GM18873 (cell line): ENCODE results near the gene FAT1.
"Not testable (repeated sequence)": the region's sequence is repeated elsewhere in the genome, so short reads cannot be mapped to it uniquely, and the experiment has no call there.

Source experiments
- ATAC-seq: cut with Tn5 transposase; IDR thresholded peaks from one replicate; pipeline ENCODE4 v1.9.1; 2021; ENCODE audit warnings: mild to moderate bottlenecking, moderate library complexity, moderate number of reproducible peaks; ENCODE audit not compliant: unreplicated experiment, low FRiP score

The FAT1 gene

GRCh38 chr4:186723292-186724057 lies at the start of gene FAT1:
TSS of gene FAT1 (minus strand) at chr4:186723856. CDS start at chr4:186709827, 14,029 bp downstream.
- no peak for ATAC-seq

DNA sequence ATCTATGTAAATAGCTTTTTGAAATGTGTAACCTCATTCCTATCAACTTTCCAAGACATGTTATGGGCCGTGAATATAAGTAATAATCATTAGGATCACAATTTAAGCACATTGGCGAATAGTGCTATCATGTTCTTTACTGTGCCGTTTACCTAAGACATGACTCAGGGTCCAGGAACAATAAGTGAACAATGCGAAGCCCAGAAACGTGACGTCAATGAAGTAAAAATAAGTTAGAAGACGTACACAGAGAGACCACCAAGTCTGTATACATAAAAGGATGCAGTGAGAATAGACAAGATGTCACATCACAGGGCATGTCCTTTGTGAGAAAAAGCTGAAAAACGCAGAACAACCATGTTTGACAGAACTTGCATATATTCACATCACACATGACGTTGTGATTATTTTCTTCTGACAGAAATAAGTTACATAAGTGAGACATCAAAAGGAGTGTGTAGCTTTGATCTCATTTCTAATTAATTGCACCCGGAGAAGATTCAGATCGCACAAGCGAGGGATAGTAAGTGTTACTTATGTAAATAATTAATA lies 49.4 kb upstream of the FAT1 start:
- ATAC-seq, result no peak

GRCh38 chr4:186771624-186772023 lies 48.0 kb upstream of the FAT1 start:
- no peak for ATAC-seq

- no peak for ATAC-seq
Measured at GRCh38 chr4:186770481-186771175, 47.0 kb upstream of the FAT1 start.

GRCh38 chr4:186767794-186768193 lies 44.1 kb upstream of the FAT1 start:
- no peak for ATAC-seq

DNA sequence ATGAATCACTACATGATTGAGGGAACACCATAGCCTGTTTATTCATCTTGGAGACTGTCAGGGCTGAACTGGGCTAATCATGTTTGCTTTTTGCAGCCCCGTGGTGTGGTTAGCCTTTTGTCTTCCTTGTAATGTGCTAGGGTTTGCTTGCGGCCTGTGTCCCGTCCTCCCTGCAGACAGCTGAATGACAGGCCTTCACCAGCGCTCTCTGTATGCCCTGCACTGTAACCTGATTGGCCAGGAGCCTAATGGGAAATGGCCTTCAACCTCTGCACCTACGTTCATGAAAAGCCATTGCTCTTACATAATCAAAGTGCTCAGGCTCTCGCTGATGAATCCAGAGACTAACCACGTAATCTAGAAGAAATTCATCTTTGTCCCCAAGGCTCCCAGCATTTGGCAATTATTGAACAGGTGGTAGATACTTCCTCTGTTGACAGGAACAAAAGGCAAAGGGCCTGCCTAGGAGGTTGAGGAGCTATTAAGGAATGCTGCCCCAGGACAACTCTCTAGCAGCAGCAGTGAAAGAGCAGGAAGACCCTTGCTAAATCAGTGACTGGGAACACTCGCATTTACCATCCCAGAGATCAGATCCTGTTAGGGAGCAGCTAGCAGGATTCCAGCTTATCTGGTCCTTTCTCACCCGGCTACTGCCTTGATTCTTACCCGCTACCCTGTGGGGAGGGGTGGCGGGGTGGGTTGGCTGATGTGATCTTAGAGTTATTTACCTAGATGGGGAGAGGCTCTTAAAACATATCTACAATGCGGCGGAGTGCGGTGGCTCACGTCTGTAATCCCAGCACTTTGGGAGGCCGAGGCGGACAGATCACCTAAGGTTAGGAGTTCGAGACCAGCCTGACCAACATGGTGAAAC lies 42.3 kb upstream of the FAT1 start:
- no peak for ATAC-seq

DNA sequence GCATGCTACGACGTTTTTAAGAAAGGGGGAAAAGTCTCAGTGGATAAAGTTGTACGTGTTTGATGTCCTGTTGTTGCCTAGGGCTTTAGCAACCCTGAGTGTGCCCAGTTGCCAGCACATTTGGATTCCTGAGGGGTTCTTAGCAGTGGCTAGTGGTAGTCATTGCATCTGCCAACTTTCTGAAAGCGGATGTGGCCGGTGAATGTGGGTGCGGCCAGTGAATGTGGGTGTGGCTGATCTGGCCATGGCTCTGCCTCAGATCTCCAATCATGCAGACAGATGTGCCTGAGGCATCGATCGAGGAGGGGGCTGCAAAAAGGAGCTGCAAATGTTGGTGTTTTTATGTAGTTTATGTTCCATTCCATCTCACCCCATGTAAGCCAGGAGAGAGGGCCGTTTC lies 41.5 kb upstream of the FAT1 start:
- no peak for ATAC-seq

DNA sequence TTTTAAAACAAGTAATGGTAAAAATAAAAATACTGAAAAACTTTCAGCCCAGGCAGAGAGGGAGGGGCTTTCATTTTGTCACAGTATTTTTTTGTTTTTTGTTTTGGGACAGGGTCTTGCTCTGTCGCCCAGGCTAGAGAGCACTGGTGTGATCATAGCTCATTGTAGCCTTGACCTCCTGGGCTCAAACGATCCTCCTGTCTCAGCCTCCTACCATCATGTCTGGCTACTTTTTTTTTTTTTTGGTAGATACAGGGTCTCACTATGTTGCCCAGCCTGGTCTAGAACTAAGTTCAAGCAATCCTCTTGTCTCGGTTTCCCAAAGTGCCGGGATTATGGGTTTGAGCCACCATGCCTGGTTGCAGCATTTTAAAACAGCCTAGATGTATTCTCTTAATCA lies 40.8 kb upstream of the FAT1 start:
- no peak for ATAC-seq

DNA sequence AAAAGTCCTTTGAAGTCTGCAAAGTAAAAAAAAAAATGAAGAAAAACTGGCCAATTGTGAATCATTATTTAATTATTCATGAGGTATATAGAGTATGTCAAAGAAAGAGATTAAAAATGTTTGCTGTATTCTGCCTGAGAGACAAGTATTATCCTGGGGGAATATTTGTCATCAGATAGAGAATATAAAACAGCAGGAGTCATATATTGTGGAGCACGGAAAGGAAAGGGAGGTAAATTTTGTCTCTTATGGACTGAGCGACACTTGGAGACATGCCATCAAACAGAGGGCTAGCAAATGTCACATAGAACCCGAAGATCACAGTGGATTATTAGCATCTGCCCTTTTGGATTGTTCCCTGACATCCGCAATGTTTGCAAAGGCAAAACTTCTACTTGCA lies 39.2 kb upstream of the FAT1 start:
- no peak for ATAC-seq

GRCh38 chr4:186762361-186762760 lies 38.7 kb upstream of the FAT1 start:
- ATAC-seq, result no peak

GRCh38 chr4:186761956-186762355 lies 38.3 kb upstream of the FAT1 start:
- not testable (repeated sequence) for ATAC-seq

GRCh38 chr4:186761393-186761792 lies 37.7 kb upstream of the FAT1 start:
- no peak for ATAC-seq

DNA sequence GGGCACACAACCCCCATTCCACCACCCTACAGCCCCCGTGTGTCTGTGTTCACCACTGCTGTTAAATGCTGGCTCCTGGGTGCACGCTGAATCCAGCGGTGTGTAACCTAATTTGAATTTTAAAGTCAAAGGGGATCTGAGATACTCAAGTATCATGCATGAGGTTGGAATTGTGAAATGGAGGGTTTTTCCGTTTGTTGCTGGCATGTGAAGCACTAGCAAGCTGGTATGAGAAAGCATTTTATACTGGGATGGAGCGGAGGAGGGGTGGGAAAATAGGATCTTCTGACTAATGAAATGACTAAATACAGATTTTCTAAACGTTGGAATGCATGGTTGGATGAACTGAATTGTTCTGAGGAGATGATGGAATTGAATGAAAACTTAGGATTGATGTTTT lies 36.9 kb upstream of the FAT1 start:
- ATAC-seq, result no peak

DNA sequence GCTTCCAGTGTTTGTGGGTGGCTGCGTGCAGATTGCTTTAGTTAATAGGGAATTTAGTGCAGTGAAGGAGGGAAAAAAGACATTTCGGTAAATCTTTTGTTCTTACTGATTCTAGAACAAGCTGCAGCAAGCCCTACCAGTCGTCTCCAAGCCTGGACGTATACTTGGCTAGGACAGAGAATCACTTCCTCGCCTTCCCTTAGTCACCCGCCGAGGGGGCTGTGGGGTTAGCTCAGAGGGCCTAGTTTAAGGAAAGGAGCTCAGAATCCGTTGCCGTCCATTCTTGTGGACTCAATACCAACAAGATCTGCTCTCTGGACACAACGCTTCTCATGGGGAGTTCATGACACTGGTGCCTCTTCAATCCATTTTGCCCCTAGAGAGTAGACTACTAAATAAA lies 36.3 kb upstream of the FAT1 start:
- no peak for ATAC-seq

DNA sequence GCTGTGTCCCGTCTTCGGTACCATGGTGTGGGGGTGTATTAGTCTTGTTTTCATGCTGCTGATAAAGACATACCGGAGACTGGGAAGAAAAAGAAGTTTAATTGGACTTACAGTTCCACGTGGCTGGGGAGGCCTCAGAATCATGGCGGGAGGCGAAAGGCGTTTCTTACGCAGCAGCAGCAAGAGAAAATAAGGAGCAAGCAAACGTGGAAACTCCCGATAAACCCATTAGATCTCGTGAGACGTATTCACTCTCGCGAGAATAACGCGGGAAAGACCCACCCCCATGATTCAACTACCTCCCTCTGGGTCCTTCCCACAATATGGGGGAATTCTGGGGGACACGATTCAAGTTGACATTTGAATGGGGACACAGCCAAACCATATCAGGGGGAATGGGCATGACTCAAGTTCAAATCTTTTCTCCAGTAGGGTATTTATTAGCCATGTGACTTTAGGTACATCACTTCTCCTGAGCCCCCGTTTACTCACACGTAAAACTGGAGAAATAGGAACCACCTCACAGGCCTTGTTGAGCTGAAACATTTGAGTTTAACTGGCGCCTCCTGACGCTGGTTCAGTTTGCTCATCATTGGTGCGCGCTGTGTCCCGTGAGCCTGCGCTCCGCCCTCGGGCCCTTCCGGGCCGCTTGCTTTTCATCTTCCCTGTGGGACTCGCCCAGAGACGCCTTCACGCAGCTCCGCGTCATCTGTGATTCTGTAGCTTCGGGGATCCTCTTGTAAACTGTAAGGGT lies 35.5 kb upstream of the FAT1 start:
- ATAC-seq, result no peak

- no peak for ATAC-seq
Measured at GRCh38 chr4:186757696-186758355, 34.2 kb upstream of the FAT1 start.

GRCh38 chr4:186756550-186756949 lies 32.9 kb upstream of the FAT1 start:
- ATAC-seq, result not testable (repeated sequence)

- ATAC-seq, result no peak
Measured at GRCh38 chr4:186755550-186756519, 32.2 kb upstream of the FAT1 start.
